H9 (cell line): ENCODE results near the gene ABCB11. TPM values are rescaled to one million over a fixed set of nuclear protein-coding genes. Genes with fewer than 3 reads are reported as not detected.

Source experiments
- DNase-seq: peaks from one replicate; pipeline ENCODE4 v3.0.0-alpha.2; 2017
- H2AFZ ChIP-seq: one replicate; pipeline ENCODE4 v1.6.1; 2013; ENCODE audit warnings: mild to moderate bottlenecking, low read length, control low read depth, moderate library complexity
- H2AK5ac ChIP-seq: 2 replicates; pipeline ENCODE4 v1.6.1; 2013; ENCODE audit warnings: low read length, control low read depth, mixed read lengths; ENCODE audit not compliant: insufficient read length
- H2BK120ac ChIP-seq: one replicate; pipeline ENCODE4 v1.6.1; 2013; ENCODE audit warnings: low read depth, mild to moderate bottlenecking, low read length, control low read depth, inconsistent platforms; ENCODE audit not compliant: poor library complexity, severe bottlenecking
- H2BK12ac ChIP-seq: 2 replicates; pipeline ENCODE4 v1.6.1; 2013; ENCODE audit warnings: low read length, control low read depth, mixed read lengths, low read depth; ENCODE audit not compliant: insufficient read length
- H2BK15ac ChIP-seq: 2 replicates; pipeline ENCODE4 v1.6.1; 2013; ENCODE audit warnings: low read depth, low read length, control low read depth
- H2BK20ac ChIP-seq: one replicate; pipeline ENCODE4 v1.6.1; 2013; ENCODE audit warnings: low read depth, mild to moderate bottlenecking, low read length, control low read depth, inconsistent platforms; ENCODE audit not compliant: poor library complexity, severe bottlenecking
- H2BK5ac ChIP-seq: 2 replicates; pipeline ENCODE4 v1.6.1; 2013; ENCODE audit warnings: low read length, control low read depth, mixed read lengths; ENCODE audit not compliant: insufficient read length
- H3K14ac ChIP-seq: 2 replicates; pipeline ENCODE4 v1.6.1; 2013; ENCODE audit warnings: low read length, control low read depth; ENCODE audit not compliant: insufficient read depth
- H3K18ac ChIP-seq: 2 replicates; pipeline ENCODE4 v1.6.1; 2013; ENCODE audit warnings: low read depth, mild to moderate bottlenecking, mixed read lengths, low read length, control low read depth; ENCODE audit not compliant: insufficient read length
- H3K23ac ChIP-seq: 2 replicates; pipeline ENCODE4 v1.6.1; 2013; ENCODE audit warnings: low read length, control low read depth, mixed read lengths, low read depth; ENCODE audit not compliant: insufficient read length
- H3K23me2 ChIP-seq: 2 replicates; pipeline ENCODE4 v1.6.1; 2013; ENCODE audit warnings: low read depth, mild to moderate bottlenecking, mixed read lengths, low read length, control low read depth; ENCODE audit not compliant: insufficient read length, poor library complexity, severe bottlenecking
- H3K27ac ChIP-seq: 2 replicates; pipeline ENCODE4 v1.5.1; 2013; ENCODE audit warnings: low read length, control low read depth, mixed read lengths, low read depth; ENCODE audit not compliant: insufficient read length
- H3K27me3 ChIP-seq: 2 replicates; pipeline ENCODE4 v1.6.1; 2013; ENCODE audit warnings: low read length, control low read depth, inconsistent platforms; ENCODE audit not compliant: insufficient read depth
- H3K4ac ChIP-seq: 2 replicates; pipeline ENCODE4 v1.6.1; 2013; ENCODE audit warnings: low read depth, mild to moderate bottlenecking, control low read depth, inconsistent platforms, low read length, moderate library complexity
- H3K4me1 ChIP-seq: 2 replicates; pipeline ENCODE4 v1.6.1; 2013; ENCODE audit warnings: low read length, control low read depth, inconsistent platforms; ENCODE audit not compliant: insufficient read depth
- H3K4me2 ChIP-seq: 2 replicates; pipeline ENCODE4 v1.6.1; 2013; ENCODE audit warnings: low read length, control low read depth, mixed read lengths; ENCODE audit not compliant: insufficient read length, insufficient read depth
- H3K56ac ChIP-seq: 2 replicates; pipeline ENCODE4 v1.6.1; 2013; ENCODE audit warnings: low read depth, mild to moderate bottlenecking, mixed read lengths, low read length, control low read depth; ENCODE audit not compliant: insufficient read length
- H3K79me1 ChIP-seq: 2 replicates; pipeline ENCODE4 v1.6.1; 2013; ENCODE audit warnings: low read depth, mild to moderate bottlenecking, moderate library complexity, low read length, control low read depth, inconsistent platforms; ENCODE audit not compliant: insufficient read depth, poor library complexity, severe bottlenecking
- H3K79me2 ChIP-seq: 2 replicates; pipeline ENCODE4 v1.6.1; 2013; ENCODE audit warnings: low read length, control low read depth, inconsistent platforms; ENCODE audit not compliant: insufficient read depth
- H3K9ac ChIP-seq: 2 replicates; pipeline ENCODE4 v1.6.1; 2013; ENCODE audit warnings: low read length, control low read depth, mixed read lengths; ENCODE audit not compliant: insufficient read length; ENCODE audit errors: extremely low read depth
- H3K9me3 ChIP-seq: one replicate; pipeline ENCODE4 v1.6.1; 2013; ENCODE audit warnings: low read depth, low read length, inconsistent platforms; ENCODE audit not compliant: control insufficient read depth
- H3T11ph ChIP-seq: one replicate; pipeline ENCODE4 v1.6.1; 2013; ENCODE audit warnings: mild to moderate bottlenecking, low read length, control low read depth, inconsistent platforms
- H4K20me1 ChIP-seq: one replicate; pipeline ENCODE4 v1.6.1; 2013; ENCODE audit not compliant: control insufficient read depth, insufficient read length, insufficient read depth
- H4K5ac ChIP-seq: 2 replicates; pipeline ENCODE4 v1.6.1; 2013; ENCODE audit warnings: low read depth, mild to moderate bottlenecking, mixed read lengths, low read length, control low read depth; ENCODE audit not compliant: insufficient read length
- H4K8ac ChIP-seq: replicated peaks from 2 replicates; pipeline ENCODE4 v1.6.1; 2013; ENCODE audit warnings: low read length, control low read depth, mixed read lengths, low read depth; ENCODE audit not compliant: insufficient read length
- H4K91ac ChIP-seq: 2 replicates; pipeline ENCODE4 v1.6.1; 2013; ENCODE audit warnings: low read depth, mild to moderate bottlenecking, moderate library complexity, mixed read lengths, low read length, control low read depth; ENCODE audit not compliant: insufficient read length
- H3K27ac Mint-ChIP-seq, 3 experiments: 2 replicates in 2 of 3; 3 replicates in 1 of 3; pipeline ENCODE4 v1.8.0; 2020 to 2021; ENCODE audit warnings: mixed read lengths in 3 of 3, mild to moderate bottlenecking in 1 of 3, moderate library complexity in 1 of 3
- H3K27me3 Mint-ChIP-seq: 2 replicates; pipeline ENCODE4 v1.8.0; 2021; ENCODE audit warnings: low read depth, mild to moderate bottlenecking, moderate library complexity, mixed read lengths
- H3K36me3 Mint-ChIP-seq, 3 experiments: 2 replicates in 2 of 3; 3 replicates in 1 of 3; pipeline ENCODE4 v1.8.0; 2020 to 2021; ENCODE audit warnings: low read depth in 3 of 3, mixed read lengths in 3 of 3; ENCODE audit not compliant: insufficient read depth in 1 of 3
- H3K4me1 Mint-ChIP-seq, 2 experiments: 2 replicates each; pipeline ENCODE4 v1.8.0; 2020; ENCODE audit warnings: mixed read lengths in 2 of 2
- H3K4me3 Mint-ChIP-seq, 2 experiments: 2 replicates in 1 of 2; 3 replicates in 1 of 2; pipeline ENCODE4 v1.8.0; 2020 to 2021; ENCODE audit warnings: mild to moderate bottlenecking in 2 of 2, mixed read lengths in 2 of 2, moderate library complexity in 1 of 2
- H3K9me3 Mint-ChIP-seq, 2 experiments: 2 replicates in 1 of 2; 3 replicates in 1 of 2; pipeline ENCODE4 v1.8.0; 2020; ENCODE audit warnings: mild to moderate bottlenecking in 2 of 2, mixed read lengths in 2 of 2, moderate library complexity in 1 of 2
- CTCF ChIP-seq: fragments of 200-600 bp; sonication (generic); conservative IDR thresholded peaks from 3 replicates; pipeline ENCODE4 v1.8.0; 2021; ENCODE audit warnings: antibody characterized with exemption, mild to moderate bottlenecking
- WGBS: extraction: QIAGEN DNeasy Blood & Tissue Kit; methylation state at CpG from one replicate; pipeline ENCODE4 v1.1.7; 2013; ENCODE audit warnings: missing lambda C conversion rate, low lambda C conversion rate, mixed read lengths; ENCODE audit not compliant: insufficient read length; ENCODE audit errors: extremely low coverage; 5-methylcytosine and 5-hydroxymethylcytosine counted together
- total RNA-seq: library from RNA; stranded (reverse); gene quantifications from 2 replicates; pipeline ENCODE4 v1.2.1, GENCODE V29; 2021

Gene ABCB11
- total RNA-seq, 1 experiment from 2014 or later = not detected

- Histone ChIP-seq H3K27me3 (no peaks in the 10 kb centered on the region), H4K20me1 (no peaks in the 10 kb centered on the region), H3K14ac (no peak overlapping the region), H3K9me3 (no peaks in the 10 kb centered on the region), H3K23me2 (no peaks in the 10 kb centered on the region), H2AFZ (no peak overlapping the region), H3K56ac (no peak overlapping the region), H3K18ac (no peak overlapping the region), H2BK5ac (no peak overlapping the region), H2BK20ac (no peak overlapping the region), H3K4me2 (no peak overlapping the region), H2BK15ac (no peak overlapping the region), H3K4me1 (no peaks in the 10 kb centered on the region), H3K79me1 (no peaks in the 10 kb centered on the region), H3K23ac (no peak overlapping the region), H2AK5ac (no peak overlapping the region), H4K8ac (no peak overlapping the region), H3K4ac (no peak overlapping the region), H3T11ph (no peak overlapping the region), H3K79me2 (no peaks in the 10 kb centered on the region), H2BK12ac (no peak overlapping the region), H4K91ac (no peak overlapping the region), H3K9ac (no peak overlapping the region), H2BK120ac (no peak overlapping the region), H3K27ac (no peak overlapping the region), H4K5ac (no peak overlapping the region)
- no peak for TF ChIP-seq CTCF
- no peak for DNase-seq
- WGBS = no CpG with 5 or more reads among the region's 1 CpG
- no peaks in the 10 kb centered on the region for H3K9me3 Mint-ChIP-seq
- no peaks in the 10 kb centered on the region for H3K36me3 Mint-ChIP-seq
- H3K27ac Mint-ChIP-seq = no peak overlapping the region
- peaks cover 0 to 4% of the 10 kb centered on the region in 2 experiments; a peak in 1 of 4 replicates for H3K4me1 Mint-ChIP-seq
- no peaks in the 10 kb centered on the region for H3K27me3 Mint-ChIP-seq
- H3K4me3 Mint-ChIP-seq = no peak overlapping the region
Observed at GRCh38 chr2:168995744-168996143, 35.4 kb downstream of the ABCB11 start.
